Endometrial microvascular endothelial cells (primary cell): ENCODE measurements around the gene LCN9. TPM values are rescaled to one million over a fixed set of nuclear protein-coding genes. Genes with fewer than 3 reads are reported as not detected.
"Not testable (repeated sequence)": the region's sequence is repeated elsewhere in the genome, so short reads cannot be mapped to it uniquely, and the experiment has no call there.

Source experiments
- in situ Hi-C: cut with HindIII; loops from 2 replicates; pipeline ENCODE4 v1.10.0; 2017; ENCODE audit warnings: low sequenced_read_pairs, low pct_unique_long_range_greater_than_20kb; ENCODE audit errors: inconsistent ontology term
- total RNA-seq: library from RNA; depleted of rRNA; stranded (reverse); fragments of >200 nt; gene quantifications from one replicate; pipeline ENCODE4 v1.2.3, GENCODE V29; 2015; ENCODE audit errors: inconsistent ontology term

The LCN9 gene
- total RNA-seq, 1 donor from 2014 or later, result not detected

DNA sequence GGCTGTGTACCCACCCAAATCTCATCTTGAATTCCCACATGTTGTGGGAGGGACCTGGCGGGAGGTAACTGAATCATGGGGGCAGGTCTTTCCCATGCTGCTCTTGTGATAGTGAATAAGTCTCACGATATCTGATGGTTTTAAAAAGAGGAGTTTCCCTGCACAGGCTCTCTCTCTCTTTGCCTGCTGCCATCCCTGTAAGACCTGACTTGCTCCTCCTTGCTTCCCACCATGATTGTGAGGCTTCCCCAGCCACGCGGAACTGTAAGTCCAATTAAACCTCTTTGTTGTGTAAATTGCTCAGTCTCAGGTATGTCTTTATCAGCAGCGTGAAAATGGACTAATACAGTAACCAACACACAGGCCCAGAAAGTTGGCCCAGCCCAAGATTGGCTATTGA lies 5.9 kb downstream of the LCN9 start:
- in situ Hi-C loops, result not testable (repeated sequence)

DNA sequence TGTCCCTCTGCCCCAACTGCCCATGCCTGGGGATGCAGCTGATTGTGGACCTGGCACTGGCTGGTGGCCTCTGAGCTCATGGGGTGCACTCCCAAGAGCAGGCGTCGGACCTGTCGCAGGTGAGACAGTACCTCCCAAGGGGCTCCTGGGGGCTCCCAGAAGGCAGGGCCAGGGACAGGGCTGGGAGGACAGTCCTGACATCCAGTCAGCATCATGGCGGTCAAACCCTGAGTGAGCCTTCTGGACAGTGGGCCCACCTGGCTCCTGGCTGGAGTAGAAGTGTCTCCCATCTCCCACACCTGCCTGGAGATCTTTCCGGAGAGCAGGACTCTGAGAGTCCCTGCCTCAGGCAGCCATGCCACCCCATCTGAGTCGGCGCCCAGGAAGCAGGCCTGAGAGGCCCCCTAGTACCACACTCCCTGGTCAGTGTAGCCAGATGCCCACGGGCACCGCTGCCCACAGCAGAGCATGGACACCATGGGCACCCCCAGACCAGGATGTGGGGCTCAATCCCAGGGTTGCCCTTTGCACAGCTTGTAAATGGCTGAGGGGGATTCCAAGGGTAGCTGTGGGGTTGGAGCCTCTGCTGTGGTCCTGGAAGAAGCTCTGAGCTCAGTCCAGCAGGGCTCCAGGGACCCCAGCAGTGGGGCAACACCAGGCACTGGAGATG lies 6.6 kb downstream of the LCN9 start:
- in situ Hi-C loops, result no loop called here

DNA sequence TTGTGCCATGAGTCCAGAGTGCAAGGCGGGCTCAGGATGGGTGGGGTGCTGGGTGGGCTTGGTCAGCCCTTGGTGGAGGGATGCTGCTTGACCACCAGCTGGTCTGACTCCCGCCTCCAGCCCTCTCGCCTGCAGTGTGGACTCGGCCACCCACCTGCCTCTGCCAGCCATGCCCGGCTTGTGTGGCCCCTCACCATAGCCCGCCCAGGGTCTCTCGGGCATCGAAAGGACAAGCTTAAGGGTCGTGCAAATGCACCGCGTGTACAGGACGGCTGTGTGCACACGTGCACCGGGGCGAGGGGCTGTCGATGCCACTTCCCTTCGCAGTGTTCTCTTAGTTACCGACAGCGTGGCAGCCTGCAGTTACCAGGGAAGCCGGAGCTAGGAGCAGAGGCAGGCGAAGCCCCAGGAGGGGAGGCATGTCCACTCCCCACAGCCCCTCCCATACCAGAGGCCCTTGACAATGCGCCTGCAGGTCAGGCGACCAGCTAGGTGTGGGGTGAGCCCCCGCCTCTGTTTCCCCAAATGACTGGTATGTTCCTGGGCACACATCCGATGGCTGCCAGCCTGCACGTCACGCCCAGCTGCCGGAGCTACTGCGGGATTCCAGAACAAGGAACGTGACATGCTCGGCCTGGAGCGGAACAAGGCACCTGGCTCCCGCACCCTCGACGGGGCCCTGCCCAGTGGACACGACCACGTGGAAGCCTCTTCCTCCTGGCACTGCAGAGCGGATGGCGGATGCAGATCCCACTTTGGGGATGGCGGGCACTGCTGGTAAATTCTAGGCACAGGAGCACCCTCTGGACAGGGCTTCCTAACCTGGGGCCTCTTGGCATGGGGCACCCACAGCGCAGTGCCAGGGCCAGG lies 7.8 kb downstream of the LCN9 start:
- in situ Hi-C loops, result no loop called here

DNA sequence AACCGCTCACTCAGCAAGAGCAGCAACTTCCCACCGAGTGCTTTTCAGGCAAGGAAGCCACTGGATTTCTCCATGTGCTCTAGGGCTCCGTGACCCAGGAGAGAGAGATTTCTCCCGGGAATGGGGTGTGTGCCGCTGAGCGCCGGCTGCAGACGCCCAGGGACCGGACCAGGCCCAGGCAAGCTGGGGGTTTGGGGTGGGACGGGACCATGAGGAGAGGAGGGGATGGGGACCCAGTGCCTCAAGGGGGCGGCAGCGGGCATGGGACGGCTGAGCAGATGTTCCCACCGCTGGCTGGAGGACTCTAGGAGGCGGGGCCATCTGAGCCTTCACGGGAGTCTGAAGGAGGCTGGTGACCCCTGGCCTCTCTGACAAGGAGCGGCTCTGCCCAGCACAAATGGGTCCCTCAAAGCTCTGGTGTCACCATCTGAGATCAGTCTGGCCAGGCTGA lies 8.5 kb downstream of the LCN9 start:
- in situ Hi-C loops, result no loop called here

DNA sequence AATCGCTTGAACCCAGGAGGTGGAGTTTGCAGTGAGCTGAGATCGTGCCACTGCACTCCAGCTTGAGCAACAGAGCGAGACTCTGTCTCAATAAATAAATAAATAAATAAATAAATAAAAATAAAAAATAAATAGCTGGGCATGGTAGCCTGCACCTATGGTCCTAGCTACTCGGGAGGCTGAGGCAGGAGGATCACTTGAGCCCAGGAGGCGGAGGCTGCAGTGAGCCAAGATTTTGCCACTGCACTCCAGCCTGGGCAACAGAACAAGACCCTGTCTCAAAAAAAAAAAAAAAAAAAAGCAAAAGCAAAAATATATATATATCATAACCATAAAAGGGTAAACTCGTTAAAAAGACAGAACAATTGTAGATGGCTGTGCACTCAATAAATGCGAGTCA lies 9.7 kb downstream of the LCN9 start:
- in situ Hi-C loops, result not testable (repeated sequence)

DNA sequence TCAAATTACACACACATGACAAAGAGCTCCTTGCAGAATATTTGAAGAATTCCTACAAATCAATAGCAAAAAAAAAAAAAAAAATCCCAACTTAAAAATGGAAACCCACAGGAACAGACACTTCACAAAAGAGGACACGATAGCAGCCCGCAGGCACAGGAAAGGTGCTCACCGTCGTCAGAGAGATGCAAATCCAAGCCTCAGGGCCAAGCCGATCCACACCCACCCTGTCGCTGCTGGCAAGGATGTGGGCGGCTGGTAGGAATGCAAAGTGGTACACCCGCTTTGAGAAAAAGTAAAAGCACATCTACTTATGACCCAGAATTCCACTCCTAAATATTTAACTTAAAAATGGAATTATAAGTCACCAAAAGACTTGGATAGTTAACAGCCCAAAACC lies 10.8 kb downstream of the LCN9 start:
- in situ Hi-C loops, result no loop called here

DNA sequence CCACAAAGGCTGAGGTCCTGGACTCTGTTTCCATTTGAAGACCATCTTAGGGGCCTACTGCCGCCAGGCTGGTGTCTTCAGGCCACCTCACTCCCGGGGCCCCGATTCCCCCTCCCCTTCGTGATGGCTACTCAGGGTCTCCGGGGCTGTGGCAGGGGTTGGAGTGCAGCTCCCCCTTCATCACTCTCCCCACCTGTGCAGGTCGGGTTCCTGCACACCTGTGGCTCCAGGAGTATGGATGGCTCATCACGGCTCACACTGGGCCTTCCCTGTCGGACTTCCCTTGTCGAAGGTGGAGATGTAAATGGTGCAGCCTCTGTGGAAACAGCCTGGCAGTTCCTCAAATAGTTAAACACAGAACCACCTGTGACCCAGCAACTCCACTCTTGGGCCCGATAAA lies 11.9 kb downstream of the LCN9 start:
- in situ Hi-C loops, result no loop called here

DNA sequence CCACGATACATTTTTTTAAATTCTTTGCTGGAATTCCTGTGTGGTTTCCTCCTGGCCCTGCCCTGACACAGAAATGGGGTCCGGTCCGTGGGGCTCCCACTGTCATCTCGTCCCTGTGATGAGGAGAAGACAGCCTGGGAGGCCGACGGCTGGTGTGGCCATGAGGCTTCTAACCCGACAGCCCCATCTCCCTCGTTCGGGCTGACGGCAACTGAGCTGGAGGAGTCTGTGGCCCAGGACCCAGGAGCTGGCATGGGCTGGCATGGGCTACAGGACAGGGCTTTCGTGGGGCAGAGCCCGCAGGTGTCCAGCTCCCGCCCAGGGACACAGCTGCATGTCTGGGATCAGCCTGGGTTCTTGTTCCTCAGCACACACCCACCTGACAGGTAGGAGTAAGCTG lies 13.8 kb downstream of the LCN9 start:
- in situ Hi-C loops, result no loop called here

DNA sequence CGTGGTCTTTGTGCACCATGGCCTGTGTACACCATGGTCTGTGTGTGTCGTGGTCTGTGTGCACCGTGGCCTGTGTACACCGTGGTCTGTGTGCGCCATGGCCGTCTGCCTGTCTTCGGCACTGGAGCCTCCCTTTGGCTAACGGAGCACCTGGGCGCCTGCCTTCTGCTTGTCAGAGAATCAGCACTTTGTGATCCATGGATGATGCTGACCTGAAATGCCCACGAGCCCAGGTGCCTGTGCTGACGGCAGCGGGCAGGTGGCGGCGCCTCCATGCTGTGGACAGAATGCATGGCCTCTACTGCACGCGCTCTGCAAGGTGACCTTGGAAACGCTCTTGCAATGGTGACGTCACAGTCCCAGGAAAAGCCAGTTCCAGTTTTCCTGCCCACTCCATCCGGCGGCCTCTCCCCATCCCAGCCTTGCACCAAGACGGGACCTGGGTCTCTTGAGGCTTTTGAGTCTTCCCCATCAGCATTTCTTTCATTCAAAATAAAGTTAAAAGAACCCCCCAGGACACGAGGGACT lies 14.6 kb downstream of the LCN9 start:
- in situ Hi-C loops, result no loop called here

DNA sequence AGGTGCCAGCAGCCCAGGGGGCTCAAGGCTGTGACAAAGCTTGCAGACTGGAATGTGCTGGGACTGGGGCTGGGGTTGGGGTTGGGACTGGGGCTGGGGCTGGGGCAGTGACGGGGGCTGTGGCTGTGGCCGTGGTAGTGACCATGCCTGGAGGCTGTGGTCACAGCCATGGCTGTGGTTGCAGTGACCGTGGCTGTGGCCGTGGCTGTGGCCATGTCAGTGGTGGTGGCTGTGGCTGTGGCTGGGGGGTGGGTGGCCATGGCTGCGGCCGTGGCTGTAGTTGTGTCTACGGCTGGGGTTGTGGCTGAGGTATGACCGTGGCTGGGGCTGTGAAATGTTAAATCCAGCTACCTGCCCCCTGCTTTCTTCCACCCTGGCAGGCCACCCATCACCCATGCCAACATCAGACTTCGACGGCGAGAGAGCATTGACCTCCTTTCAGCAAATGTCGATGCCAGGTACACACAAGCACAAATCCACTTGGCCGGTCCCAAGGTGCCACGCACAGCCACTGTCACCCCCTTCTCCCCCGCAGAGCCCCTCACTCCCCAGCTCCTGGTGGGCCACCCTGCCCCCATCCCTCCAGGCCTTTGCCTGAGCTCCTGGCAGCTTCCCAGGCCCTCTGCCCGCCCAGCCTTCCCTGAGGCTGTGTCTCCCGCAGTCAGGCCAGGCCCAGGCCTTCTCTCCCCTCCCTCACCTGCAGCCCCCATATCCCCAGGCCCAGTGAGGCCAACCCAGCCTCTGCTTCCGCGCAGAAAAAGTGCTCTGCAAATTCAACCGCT lies 15.3 kb downstream of the LCN9 start:
- in situ Hi-C loops, result no loop called here

DNA sequence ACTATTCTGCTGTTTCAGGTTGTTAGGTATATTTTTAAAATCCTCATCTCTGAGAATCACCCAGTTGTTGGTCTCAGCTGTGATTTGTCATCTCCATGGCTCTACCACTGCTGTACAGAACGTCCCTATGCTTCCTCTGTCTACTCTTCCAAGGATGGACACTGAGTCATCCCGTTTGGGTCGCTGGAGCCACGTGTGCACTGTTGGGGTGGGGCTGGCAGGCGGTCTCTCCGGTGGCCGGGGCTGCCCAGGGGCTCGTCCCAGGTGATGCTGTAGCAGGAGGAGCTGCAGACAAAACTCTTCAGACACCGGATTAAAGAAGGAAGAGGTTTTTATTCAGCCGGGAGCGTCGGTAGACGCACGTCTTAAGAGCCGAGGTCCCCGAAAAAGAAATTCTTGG lies 16.9 kb downstream of the LCN9 start:
- in situ Hi-C loops, result no loop called here

DNA sequence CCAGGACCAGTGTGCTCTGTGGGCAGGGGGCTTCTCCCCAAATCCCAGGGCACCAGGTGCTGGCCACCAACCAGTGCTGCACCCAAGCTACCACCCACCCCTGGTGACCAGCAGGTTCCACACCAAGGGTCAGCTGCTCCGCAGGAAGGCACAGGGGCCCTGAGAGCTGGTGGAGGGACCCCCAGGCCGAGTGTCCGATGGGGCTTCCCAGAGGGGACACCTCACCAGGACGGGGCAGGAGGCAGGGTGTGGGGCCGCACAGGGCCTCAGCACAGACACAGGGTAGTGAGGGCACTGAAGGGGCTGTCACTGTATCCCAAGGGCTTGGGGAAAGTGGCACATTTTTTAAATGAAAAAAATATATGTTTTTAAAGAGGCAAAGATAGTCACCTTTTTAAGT lies 18.1 kb downstream of the LCN9 start:
- in situ Hi-C loops, result no loop called here

DNA sequence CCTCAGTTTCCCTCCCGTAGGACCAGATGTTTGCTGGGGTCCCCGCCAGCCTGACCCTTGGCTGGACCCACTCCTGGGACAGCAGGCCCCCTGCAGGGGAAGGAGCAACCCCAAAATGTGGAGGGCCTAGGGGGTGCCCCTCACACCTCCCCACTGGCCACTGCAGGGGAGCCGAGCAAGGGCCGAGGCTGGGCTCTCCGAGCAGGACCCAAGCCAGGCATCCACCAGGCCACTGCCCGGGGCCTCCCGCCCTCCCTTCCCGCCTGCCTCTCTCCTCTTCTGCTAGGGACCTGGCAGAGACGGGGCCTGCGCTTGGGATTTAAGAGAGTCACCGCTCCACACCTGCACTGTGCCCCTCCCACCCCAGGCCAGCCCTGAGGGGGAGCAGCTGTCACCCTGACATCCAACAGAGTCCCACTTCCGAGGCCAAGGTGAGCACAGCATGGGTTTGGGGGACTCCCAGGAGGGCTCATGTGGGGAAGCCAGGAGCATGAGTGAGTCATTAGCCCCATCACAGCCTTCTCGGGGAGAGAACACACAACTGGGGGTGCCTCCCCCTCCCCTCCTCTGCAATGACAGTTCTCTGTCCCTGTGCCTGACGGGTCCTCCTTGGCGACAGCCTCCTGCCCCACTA lies 20.4 kb downstream of the LCN9 start:
- in situ Hi-C loops, result no loop called here

DNA sequence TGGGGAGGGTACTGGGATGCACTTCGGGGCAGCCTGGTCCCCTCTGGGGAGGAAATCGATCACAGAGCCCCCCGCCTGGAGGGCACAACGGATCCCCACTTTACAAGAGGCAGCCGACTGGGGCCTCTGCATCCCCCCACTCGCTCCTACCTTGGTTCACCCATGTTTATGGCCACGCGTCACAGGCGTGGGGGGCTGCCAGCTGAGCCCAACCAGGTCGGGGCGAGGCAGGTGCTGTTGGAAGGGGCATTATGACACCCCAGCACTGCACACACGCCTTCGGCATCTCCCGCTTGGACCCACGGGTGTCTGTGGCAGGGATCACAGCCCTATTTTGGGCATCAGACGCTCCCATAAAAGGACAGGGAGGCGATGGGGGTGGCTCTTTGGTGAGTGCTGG lies 21.6 kb downstream of the LCN9 start:
- in situ Hi-C loops, result no loop called here

DNA sequence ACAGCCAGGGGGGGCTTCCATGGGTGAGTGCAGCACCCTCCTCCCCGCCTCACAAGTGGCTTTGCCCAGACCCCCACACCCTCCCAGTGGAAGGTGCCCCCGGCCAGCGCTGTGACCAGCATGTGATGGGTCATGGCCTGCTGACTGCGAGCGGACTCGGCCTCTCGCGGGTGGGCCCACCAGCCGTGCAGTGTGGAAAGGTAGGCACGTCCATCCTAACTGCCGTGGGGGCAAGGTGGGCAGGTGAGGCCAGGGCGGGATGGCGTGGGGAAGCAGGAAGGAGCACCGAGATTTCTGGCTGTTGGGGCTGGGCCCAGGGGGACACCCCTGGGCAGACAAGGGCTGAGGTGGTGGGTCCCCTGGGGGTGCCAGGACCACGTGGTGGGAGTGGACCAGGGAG lies 24.1 kb downstream of the LCN9 start:
- in situ Hi-C loops, result no loop called here

DNA sequence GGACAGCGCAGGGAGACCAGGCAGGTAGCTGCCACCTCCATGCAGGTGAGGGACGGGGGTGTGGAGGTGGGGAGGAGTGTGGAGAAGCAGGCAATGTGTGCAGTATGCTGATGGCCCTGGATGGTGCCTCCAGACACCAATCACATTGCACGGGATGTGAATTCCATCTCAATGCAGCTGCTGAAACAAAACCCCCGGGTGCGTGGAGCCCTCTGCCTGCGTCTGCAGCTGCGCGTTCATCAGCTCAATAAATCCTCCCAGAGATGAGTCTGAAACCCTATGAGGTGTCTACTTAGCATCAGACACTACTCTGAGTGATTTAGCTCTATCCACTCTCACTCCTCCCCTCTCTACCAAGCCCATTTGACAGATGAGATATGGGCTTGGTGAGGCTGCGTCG lies 25.9 kb downstream of the LCN9 start:
- in situ Hi-C loops, result no loop called here

DNA sequence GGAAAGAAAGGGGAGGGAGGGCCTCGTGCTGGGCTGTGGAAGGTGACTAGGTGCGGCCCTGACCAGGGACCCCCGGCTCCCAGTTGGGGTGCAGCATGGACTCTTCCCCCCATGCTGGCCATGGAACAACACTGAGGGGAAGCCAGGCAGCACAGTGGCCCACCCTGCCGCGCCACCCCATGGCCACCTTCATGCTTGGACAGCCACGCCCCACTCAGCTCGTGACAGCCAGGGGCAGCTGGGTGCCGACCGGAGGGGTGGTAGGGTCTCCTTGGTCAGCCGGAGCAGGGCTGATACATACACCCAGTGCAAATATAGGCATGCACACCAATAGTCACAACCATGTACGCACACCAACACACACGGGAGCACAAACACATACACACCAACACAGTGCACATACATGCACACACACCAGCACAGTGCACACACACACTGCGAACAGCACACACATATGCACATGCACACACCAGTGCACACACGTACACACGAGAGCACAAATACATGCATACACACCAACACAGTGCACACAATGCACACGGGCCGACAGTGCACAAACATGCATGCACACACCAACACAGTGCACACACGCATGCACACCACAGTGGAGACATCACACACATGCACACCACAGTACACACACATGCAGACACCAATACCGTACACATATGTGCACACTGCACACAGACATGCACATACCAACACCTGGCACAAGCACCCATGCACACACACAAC lies 27.9 kb downstream of the LCN9 start:
- in situ Hi-C loops, result no loop called here

DNA sequence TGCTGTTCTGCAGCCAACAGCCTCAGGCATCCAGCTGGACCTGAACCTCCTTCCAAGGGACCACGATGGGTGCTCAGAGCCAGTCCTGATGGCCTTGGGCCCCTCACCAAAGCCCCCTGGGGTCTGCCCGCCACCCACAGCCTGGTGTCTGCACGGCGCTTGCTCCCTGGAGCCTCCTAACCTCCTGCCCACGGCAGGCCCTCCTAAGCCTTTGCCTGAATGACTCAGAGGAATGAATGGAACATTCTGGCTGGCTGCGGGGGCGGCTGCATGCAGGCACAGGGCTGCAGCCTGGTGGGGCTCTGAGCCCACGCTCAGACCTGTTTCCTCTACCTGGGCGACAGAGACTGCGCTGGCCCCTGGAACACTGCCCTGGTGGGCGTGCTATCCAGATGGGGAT lies 29.3 kb downstream of the LCN9 start:
- in situ Hi-C loops, result no loop called here
